Fibroblast of lung (primary cell): ENCODE results near the gene CHCHD5. TPM values are rescaled to one million over a fixed set of nuclear protein-coding genes. Genes with fewer than 3 reads are reported as not detected.

Experiments
- DNase-seq, 2 donors: peaks; one replicate each; pipeline versions ENCODE4 v3.0.0 to v3.0.0-alpha.2; 2010; ENCODE audit warnings: low read depth in 2 of 2
- H2AFZ ChIP-seq: 2 replicates; pipeline ENCODE4 v1.5.1; 2012; ENCODE audit warnings: low read length, control low read depth, inconsistent platforms
- H3K27ac ChIP-seq: 2 replicates; pipeline ENCODE4 v1.5.1; 2011; ENCODE audit warnings: low read length, control low read depth; ENCODE audit not compliant: insufficient read depth
- H3K27me3 ChIP-seq: 2 replicates; pipeline ENCODE4 v1.5.1; 2011; ENCODE audit warnings: mild to moderate bottlenecking, low read length; ENCODE audit not compliant: control insufficient read depth, insufficient read depth
- H3K36me3 ChIP-seq: 2 replicates; pipeline ENCODE4 v1.5.1; 2011; ENCODE audit warnings: low read length; ENCODE audit not compliant: control insufficient read depth, insufficient read depth
- H3K4me1 ChIP-seq: 2 replicates; pipeline ENCODE4 v1.5.1; 2011; ENCODE audit warnings: low read length; ENCODE audit not compliant: control insufficient read depth, insufficient read depth; ENCODE audit errors: extremely low read depth
- H3K4me2 ChIP-seq: 2 replicates; pipeline ENCODE4 v1.5.1; 2011; ENCODE audit warnings: low read length, control low read depth; ENCODE audit not compliant: insufficient read depth; ENCODE audit errors: extremely low read depth
- H3K4me3 ChIP-seq, 4 experiments: fragments of 200-600 bp in 1 of 4; sonication (generic) in 1 of 4; replicated peaks in 1 of 4; 2 replicates each; pipeline ENCODE4 v1.5.1; 2011 to 2016; ENCODE audit warnings: low read length in 4 of 4, low read depth in 3 of 4, mild to moderate bottlenecking in 3 of 4, control low read depth in 2 of 4, inconsistent platforms in 1 of 4, mixed read lengths in 1 of 4; ENCODE audit not compliant: insufficient read depth in 1 of 4; ENCODE audit errors: control extremely low read depth in 1 of 4
- H3K79me2 ChIP-seq: 2 replicates; pipeline ENCODE4 v1.5.1; 2012; ENCODE audit warnings: mild to moderate bottlenecking, low read length, inconsistent platforms; ENCODE audit not compliant: control insufficient read depth, insufficient read depth
- H3K9ac ChIP-seq: 2 replicates; pipeline ENCODE4 v1.5.1; 2011; ENCODE audit warnings: mild to moderate bottlenecking, low read length, control low read depth; ENCODE audit not compliant: insufficient read depth
- H3K9me3 ChIP-seq: 2 replicates; pipeline ENCODE4 v1.5.1; 2012; ENCODE audit warnings: low read depth, low read length; ENCODE audit not compliant: control insufficient read depth, insufficient read depth
- H4K20me1 ChIP-seq: 2 replicates; pipeline ENCODE4 v1.5.1; 2011; ENCODE audit warnings: low read length; ENCODE audit not compliant: control insufficient read depth, insufficient read depth; ENCODE audit errors: extremely low read depth
- EZH2 ChIP-seq: IDR thresholded peaks from 2 replicates; pipeline ENCODE4 v1.5.1; 2012; ENCODE audit warnings: low read length, control low read depth, mild to moderate bottlenecking; ENCODE audit errors: missing control alignments
- polyA plus RNA-seq, 2 donors: library from polyadenylated mRNA; depleted of rRNA in 1 of 2; stranded (reverse) in 1 of 2; unstranded in 1 of 2; fragments of >200 nt; gene quantifications; 2 replicates each; pipeline ENCODE4 v1.2.1, GENCODE V29; 2011 to 2012; ENCODE audit warnings: missing spikeins in 1 of 2
- total RNA-seq: library from RNA; depleted of rRNA; stranded (reverse); fragments of >200 nt; gene quantifications from 2 replicates; pipeline ENCODE4 v1.2.1, GENCODE V29; 2014
- TF ChIP-seq, protein P1 (sequence below), 2 donors: IDR thresholded peaks in 1 of 2; conservative IDR thresholded peaks in 1 of 2; 1 replicate in 1 of 2; 2 replicates in 1 of 2; pipeline ENCODE4 v1.5.1; 2011 to 2012; ENCODE audit warnings: low read length in 2 of 2, control low read depth in 1 of 2, inconsistent platforms in 1 of 2, low read depth in 1 of 2, mild to moderate bottlenecking in 1 of 2

CHCHD5 gene
- total and polyA plus RNA-seq, 2 donors (not counting 1 experiment from before 2014, with no cell fraction given) = 10.5 to 17.0 TPM

DNA sequence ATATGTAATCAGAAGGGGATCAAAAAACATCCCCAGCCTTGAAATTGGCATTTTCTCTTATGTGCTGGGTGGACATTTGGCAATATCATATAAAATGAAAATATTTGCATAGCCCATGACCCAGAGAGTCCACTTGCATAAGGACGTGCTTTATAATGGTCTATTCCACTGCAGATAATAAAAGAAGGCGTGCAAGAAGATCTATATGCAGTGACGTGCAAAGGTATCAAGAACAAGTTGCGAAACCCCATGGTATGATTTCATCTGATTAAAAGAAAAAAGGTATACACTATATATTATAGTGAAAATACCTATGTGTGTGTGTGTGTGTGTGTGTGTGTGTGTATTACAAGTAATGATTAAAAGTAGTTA is 52.9 kb downstream of the CHCHD5 start:
- no peaks in the 10 kb centered on the region for H3K9me3 ChIP-seq
- H3K27me3 ChIP-seq = no peaks in the 10 kb centered on the region
- H3K9ac ChIP-seq = no peak overlapping the region
- no peaks in the 10 kb centered on the region for H3K79me2 ChIP-seq
- H3K4me2 ChIP-seq = no peak overlapping the region
- no peaks in the 10 kb centered on the region for H4K20me1 ChIP-seq
- H3K36me3 ChIP-seq = no peaks in the 10 kb centered on the region
- no peak for TF ChIP-seq EZH2
- TF ChIP-seq, protein P1, sequence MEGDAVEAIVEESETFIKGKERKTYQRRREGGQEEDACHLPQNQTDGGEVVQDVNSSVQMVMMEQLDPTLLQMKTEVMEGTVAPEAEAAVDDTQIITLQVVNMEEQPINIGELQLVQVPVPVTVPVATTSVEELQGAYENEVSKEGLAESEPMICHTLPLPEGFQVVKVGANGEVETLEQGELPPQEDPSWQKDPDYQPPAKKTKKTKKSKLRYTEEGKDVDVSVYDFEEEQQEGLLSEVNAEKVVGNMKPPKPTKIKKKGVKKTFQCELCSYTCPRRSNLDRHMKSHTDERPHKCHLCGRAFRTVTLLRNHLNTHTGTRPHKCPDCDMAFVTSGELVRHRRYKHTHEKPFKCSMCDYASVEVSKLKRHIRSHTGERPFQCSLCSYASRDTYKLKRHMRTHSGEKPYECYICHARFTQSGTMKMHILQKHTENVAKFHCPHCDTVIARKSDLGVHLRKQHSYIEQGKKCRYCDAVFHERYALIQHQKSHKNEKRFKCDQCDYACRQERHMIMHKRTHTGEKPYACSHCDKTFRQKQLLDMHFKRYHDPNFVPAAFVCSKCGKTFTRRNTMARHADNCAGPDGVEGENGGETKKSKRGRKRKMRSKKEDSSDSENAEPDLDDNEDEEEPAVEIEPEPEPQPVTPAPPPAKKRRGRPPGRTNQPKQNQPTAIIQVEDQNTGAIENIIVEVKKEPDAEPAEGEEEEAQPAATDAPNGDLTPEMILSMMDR (conservative IDR thresholded peaks at IDR 0.05 in 1 of 2, IDR thresholded peaks at IDR 0.05 in 1 of 2; ENCODE audit: low read depth in 1 of 2, low read length in 2 of 2) = no peak
- DNase-seq = no peak
- peaks cover 18% of the 10 kb centered on the region for H3K4me1 ChIP-seq
- H3K27ac ChIP-seq = no peak overlapping the region
- H2AFZ ChIP-seq = no peak overlapping the region
- no peak overlapping the region for H3K4me3 ChIP-seq

Other genes with a start within 250 kb of the CHCHD5 start
- 9.5 and 13.4 TPM in 2 replicates for gene RGPD8, start 151.0 kb upstream of the CHCHD5 start, total RNA-seq
- gene RGPD8, start 151.0 kb upstream of the CHCHD5 start, polyA plus RNA-seq = 2.6 and 3.3 TPM in 2 replicates
- 24.7 and 28.2 TPM in 2 replicates for gene TTL, start 102.5 kb upstream of the CHCHD5 start, total RNA-seq
- gene TTL, start 102.5 kb upstream of the CHCHD5 start, polyA plus RNA-seq = 30.9 and 41.2 TPM in 2 replicates
- gene POLR1B, start 42.1 kb upstream of the CHCHD5 start, total RNA-seq = 13.4 and 15.5 TPM in 2 replicates
- gene POLR1B, start 42.1 kb upstream of the CHCHD5 start, polyA plus RNA-seq = 12.2 and 12.5 TPM in 2 replicates
- gene SLC20A1, start 61.3 kb downstream of the CHCHD5 start, total RNA-seq = 36.7 and 61.3 TPM in 2 replicates
- gene SLC20A1, start 61.3 kb downstream of the CHCHD5 start, polyA plus RNA-seq = 77.3 and 154 TPM in 2 replicates
- gene NT5DC4, start 136.4 kb downstream of the CHCHD5 start, total RNA-seq = not detected in 2 replicates
- not detected in 2 replicates for gene NT5DC4, start 136.4 kb downstream of the CHCHD5 start, polyA plus RNA-seq
- gene CKAP2L, start 180.0 kb downstream of the CHCHD5 start, total RNA-seq = 0.26 and 3.0 TPM in 2 replicates
- 4.4 and 14.5 TPM in 2 replicates for gene CKAP2L, start 180.0 kb downstream of the CHCHD5 start, polyA plus RNA-seq
- gene IL1A, start 199.9 kb downstream of the CHCHD5 start, total RNA-seq = 0.17 and 0.26 TPM in 2 replicates
- gene IL1A, start 199.9 kb downstream of the CHCHD5 start, polyA plus RNA-seq = 0.07 and 0.09 TPM in 2 replicates